NCI-H2227 (cell line): Measurements from ENCODE around the gene MMP20.

ENCODE experiments used
- DNase-seq: peaks from one replicate; lab custom pipeline; 2025; ENCODE audit not compliant: unreplicated experiment; lab: John Stamatoyannopoulos, UW

MMP20 gene

DNA sequence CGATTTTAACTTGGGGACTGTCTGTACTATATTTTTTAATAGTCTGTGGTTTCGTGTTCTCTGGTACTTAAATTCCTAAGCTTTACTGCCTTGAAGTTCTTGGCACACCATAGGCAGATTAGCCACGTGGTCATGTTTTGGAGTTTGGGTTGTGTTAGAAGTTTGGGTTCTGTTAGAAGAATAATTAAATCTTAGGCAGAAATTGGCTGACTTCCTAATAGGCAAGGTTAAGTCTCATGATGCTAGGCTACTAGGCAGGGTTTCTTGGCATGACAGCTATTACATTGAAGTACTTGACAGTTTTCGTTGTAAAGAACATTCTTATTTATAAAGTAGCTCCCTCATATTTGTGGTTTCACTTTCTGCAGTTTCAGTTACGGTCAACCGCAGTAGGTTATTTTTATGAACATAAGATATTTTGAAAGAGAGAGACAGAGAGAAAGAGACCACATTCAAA, 64.5 kb downstream of the MMP20 start:
- DNase-seq, result no peak

DNA sequence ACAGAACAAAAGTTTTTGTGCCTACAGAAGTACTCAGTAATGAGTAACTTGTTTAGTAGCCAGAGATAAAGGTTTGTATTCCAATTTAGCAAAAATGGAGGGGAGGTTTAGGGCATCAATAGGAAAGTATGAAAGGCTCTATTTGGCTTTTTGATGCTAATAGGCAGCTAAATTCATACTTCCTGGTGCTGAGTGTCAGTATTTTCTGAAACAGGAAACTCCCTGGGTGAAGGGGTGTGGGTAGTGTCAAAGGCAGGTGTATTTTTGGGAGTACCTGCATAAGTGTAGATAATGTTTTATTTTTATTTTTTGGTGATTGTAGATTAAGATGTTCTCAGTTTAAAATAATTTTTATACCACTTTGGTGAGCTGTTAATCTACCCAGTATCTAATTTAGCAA, 65.3 kb downstream of the MMP20 start:
- DNase-seq, result no peak

DNA sequence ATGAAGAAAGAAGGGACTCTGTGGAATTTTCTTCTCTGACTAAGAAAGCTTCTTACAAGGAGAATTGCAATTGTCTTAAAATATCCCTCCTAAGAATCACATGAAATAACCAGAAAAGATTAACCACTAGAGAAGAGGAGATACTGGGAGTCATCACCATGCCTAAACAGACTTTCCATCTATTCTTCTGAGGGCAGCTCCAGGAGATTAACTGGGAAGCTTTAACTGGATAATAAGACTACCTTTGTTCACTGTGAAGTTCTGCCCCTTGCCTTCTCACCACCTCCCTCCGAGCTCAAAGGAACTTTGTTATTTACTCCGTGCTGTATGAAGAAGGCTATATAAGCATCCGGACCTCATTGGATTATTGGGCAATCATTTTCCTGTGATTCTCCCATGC, 70.0 kb downstream of the MMP20 start:
- no peak for DNase-seq

DNA sequence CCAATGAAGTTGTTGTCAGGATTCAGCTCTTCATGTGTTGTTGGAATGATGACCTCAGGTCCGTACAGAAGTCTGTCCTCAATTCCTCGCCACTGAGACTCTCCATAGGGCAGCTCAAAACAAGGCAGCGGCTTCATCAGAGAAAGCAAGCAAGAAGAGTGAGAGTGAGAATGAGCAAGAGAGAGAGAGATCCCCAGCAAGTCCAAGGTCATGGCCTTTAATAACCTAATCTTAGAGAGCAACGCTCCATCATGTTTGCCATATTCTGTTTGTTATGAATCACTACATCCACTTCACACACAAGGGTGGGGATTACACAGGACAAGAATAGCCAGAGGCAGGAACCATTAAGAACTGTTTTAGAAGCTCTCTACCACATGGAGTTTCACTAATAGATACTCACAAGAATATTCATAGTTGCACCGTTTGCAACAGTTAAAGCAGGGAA, 71.3 kb downstream of the MMP20 start:
- no peak for DNase-seq

GRCh38 chr11:102552447-102553194, 72.5 kb downstream of the MMP20 start:
- no peak for DNase-seq

- no peak for DNase-seq
These were observed 73.1 kb downstream of the MMP20 start for GRCh38 chr11:102552020-102552419.

DNA sequence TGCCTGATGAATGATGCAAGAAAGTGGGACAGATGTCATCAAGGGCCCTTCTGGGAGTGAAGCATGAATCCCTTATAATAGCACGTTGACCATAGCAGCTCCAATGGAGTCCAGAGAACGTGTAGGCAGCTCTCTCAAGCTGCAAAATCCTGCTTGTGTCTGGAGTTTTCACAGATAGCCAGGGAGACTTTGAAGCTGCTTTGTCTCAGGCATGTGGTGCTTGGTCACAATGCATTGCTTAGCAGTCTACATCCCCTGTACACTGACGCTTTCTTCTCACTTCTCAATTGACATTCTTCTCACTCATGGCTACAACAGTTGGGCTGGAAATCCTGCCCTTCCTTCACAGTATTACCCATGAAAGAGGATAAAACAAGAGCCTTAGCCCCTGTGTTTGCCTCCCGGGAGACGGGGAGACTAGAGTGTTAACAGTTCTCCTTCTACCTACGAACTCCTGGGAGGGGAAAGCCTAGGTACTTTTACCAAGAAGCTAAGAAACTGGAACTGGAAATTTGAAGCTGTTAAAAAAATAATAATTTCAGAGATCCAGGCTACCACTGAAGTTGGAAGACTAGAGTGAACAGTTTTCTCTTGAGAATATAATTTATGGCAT, 73.9 kb downstream of the MMP20 start:
- DNase-seq, result no peak

GRCh38 chr11:102546923-102547471, 78.1 kb downstream of the MMP20 start:
- no peak for DNase-seq

DNA sequence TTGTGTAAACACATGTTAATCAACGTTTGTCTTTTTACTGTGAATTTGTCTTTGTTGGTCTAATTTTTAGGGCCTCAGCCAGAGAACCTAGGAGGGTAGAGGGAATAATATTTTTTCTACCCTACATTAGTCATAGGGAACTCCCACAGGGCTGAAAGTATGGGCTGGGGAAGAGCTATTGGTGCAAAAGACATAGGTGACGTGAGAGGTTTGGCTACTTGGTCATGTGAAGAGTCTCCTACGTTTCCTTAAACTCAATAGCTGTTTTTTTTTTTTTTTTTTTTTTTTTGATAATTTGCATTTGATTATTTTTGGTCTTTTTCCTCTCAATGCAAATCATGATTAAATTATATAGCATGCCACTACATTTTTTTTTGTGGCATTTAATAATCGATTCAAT, 78.7 kb downstream of the MMP20 start:
- DNase-seq, result no peak

DNA sequence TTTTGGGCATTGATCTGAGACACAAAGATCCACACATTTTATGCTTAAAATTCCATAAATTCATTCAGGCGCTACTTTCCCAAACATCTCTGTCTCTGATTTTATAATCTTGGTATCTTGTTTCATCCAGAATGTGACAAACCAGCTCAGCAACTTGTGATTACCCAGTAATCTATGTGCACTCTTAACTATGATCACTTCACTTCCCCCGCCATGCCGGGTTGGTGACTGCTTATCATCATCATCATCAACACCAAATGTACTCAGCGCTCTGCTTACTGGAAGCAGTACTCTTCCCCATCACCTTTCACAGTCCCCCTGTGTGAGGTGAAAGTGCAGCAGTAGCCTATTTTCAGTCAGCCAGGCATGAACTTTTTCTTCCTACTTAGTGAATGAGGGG, 79.4 kb downstream of the MMP20 start:
- no peak for DNase-seq

- no peak for DNase-seq
These were observed 80.5 kb downstream of the MMP20 start for GRCh38 chr11:102544594-102544993.

DNA sequence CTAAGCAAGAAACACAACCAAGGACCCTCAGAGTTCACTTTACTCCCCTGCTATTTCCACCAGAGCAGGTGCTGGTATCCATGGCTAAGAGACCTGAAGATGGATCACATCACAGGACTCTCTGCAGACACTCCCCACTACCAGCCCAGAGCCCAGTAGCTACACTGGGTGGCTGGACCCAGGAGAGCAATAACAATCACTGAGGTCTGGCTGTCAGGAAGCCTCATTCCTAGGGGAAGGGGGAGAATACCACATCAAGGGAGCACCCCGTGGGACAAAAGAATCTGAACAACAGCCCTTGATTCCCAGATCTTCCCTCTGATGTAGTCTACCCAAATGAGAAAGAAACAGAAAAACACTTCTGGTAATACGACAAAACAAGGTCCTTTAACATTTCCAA, 85.6 kb downstream of the MMP20 start:
- DNase-seq, result no peak

GRCh38 chr11:102538932-102539331, 86.2 kb downstream of the MMP20 start:
- no peak for DNase-seq

DNA sequence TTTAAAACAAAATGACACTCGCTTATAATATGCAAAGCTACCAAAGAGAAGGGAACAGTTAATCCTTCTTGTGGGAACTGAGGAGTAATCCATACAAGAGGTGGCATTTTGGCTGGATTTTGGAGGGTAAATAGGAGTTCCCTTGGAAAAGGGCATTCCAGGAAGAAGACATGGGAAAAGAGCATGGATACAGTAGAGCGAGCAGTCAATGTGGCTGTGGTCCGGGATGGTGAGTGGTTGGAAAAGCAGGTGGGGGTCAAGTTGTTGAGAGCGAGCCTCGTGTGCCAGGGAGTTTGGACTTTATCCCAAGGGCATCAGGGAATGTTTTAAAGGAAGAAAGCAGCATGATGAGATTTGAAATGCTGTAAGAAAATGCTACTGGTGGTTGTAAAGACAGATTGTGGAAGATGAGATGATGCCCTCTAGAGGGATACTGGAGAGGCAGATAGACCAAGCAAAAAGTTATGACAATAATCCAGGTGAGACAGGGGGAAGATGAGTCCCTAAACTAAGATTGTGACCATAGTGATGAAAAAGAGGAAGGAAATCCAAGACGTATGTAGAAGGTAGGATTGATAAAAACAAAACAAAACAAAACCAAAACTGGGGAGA, 90.8 kb downstream of the MMP20 start:
- DNase-seq, result no peak

- no peak for DNase-seq
These were observed 94.6 kb downstream of the MMP20 start, which contains the start of gene MMP7 for GRCh38 chr11:102530558-102530957. Gene MMP7 (minus strand): TSS chr11:102530747. CDS start chr11:102530700, 47 bp downstream.

- DNase-seq, result no peak
These were observed 96.5 kb downstream of the MMP20 start for GRCh38 chr11:102528618-102529017.

GRCh38 chr11:102527684-102528083, 97.4 kb downstream of the MMP20 start:
- no peak for DNase-seq

DNA sequence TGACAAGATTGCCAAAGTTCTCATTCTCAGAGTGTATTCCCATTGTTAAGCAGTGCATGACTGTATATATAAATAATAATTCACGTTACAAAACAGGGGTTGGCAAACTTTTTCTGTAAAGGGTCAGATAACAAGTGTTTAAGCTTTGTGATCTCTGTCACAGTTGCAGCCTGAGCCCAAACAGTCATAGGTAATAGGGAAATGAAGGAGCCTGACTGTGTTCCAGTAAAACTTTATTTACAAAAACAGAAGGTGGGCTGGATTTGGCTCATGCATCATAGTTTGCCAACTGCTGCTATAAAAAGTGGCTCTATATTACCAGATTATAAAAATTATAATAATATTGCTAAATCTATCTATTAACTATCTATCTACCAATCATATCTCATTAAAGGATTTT, 98.1 kb downstream of the MMP20 start:
- no peak for DNase-seq
